HepG2 (cell line): Measurements from ENCODE around the gene KCNH6. TPM values are rescaled to one million over a fixed set of nuclear protein-coding genes. Genes with fewer than 3 reads are reported as not detected.

Experiments
- ATAC-seq: fragments of 200-7000 bp; cut with Tn5 transposase; 3 replicates; pipeline ENCODE4 v1.9.1; 2020; ENCODE audit warnings: mild to moderate bottlenecking, moderate library complexity
- BruUV-seq: library from RNA; stranded (reverse); fragments of 400-500 nt; replicated peaks from 2 replicates; lab custom pipeline; 2021; lab: Mats Ljungman, UMichigan
- CTCF ChIA-PET: fragments of 300-600 bp; formaldehyde crosslinking; extraction: SDS; loops from one replicate; lab custom pipeline; 2021; ENCODE audit warnings: low total read pairs, inconsistent platforms, low intra/inter-chr PET ratio; lab: Yijun Ruan, JAX
- POLR2A ChIA-PET: fragments of 350-600 bp; sonication (Branson Sonifier 250); formaldehyde crosslinking; loops from one replicate; lab custom pipeline; 2020; ENCODE audit warnings: antibody characterized with exemption, inconsistent platforms; lab: Yijun Ruan, JAX
- DNase-seq: peaks from one replicate; pipeline ENCODE4 v3.0.0-alpha.2; 2015; ENCODE audit warnings: low spot score
- FAIRE-seq: peaks from 3 replicates; lab custom pipeline; 2011; peaks lifted over from hg19 to GRCh38; lab: Jason Lieb, UNC
- H2AFZ ChIP-seq: one replicate; pipeline ENCODE4 v1.6.1; 2011; ENCODE audit warnings: low read length, inconsistent platforms
- H3K27ac ChIP-seq: fragments of 300-600 bp; 3 replicates; pipeline ENCODE4 v1.8.0; 2011; ENCODE audit warnings: mixed run types, mild to moderate bottlenecking, mixed read lengths, low read length, inconsistent platforms; ENCODE audit not compliant: insufficient read depth; ENCODE audit errors: extremely low read length
- H3K27me3 ChIP-seq, 2 experiments: fragments of 200-600 bp in 1 of 2; 2 replicates in 1 of 2; 3 replicates in 1 of 2; pipeline versions ENCODE4 v1.6.0 to v1.8.0; 2011; ENCODE audit warnings: low read length in 2 of 2, mild to moderate bottlenecking in 2 of 2, moderate library complexity in 2 of 2, inconsistent platforms in 1 of 2; ENCODE audit not compliant: insufficient read depth in 2 of 2, control insufficient read depth in 1 of 2
- H3K36me3 ChIP-seq, 2 experiments: fragments of 200-600 bp in 1 of 2; replicated peaks in 1 of 2; 2 replicates in 1 of 2; 3 replicates in 1 of 2; pipeline versions ENCODE4 v1.5.1 to v1.8.0; 2011; ENCODE audit warnings: low read length in 2 of 2, inconsistent platforms in 1 of 2; ENCODE audit not compliant: insufficient read depth in 2 of 2, control insufficient read depth in 1 of 2
- H3K4me1 ChIP-seq: 2 replicates; pipeline ENCODE4 v1.5.1; 2012; ENCODE audit warnings: low read length, inconsistent platforms; ENCODE audit not compliant: insufficient read depth
- H3K4me2 ChIP-seq: 2 replicates; pipeline ENCODE4 v1.6.0; 2011; ENCODE audit warnings: low read depth, low read length, inconsistent platforms
- H3K4me3 ChIP-seq, 3 experiments: fragments of 200-600 bp in 1 of 3; sonication (generic), shearing (Covaris generic) in 1 of 3; replicated peaks in 1 of 3; 2 replicates each; pipeline ENCODE4 v1.5.1; 2011 to 2016; ENCODE audit warnings: low read length in 3 of 3, inconsistent platforms in 2 of 3, low read depth in 2 of 3, mild to moderate bottlenecking in 2 of 3, control low read depth in 1 of 3, mixed read lengths in 1 of 3; ENCODE audit not compliant: insufficient read depth in 1 of 3
- H3K79me2 ChIP-seq: one replicate; pipeline ENCODE4 v1.6.1; 2011; ENCODE audit warnings: low read length, inconsistent platforms; ENCODE audit not compliant: insufficient read depth
- H3K9ac ChIP-seq: 2 replicates; pipeline ENCODE4 v1.6.0; 2011; ENCODE audit warnings: mild to moderate bottlenecking, low read depth, low read length, inconsistent platforms; ENCODE audit not compliant: insufficient read depth
- H3K9me3 ChIP-seq: 2 replicates; pipeline ENCODE4 v1.5.1; 2012; ENCODE audit warnings: mild to moderate bottlenecking, low read length
- H4K20me1 ChIP-seq: 2 replicates; pipeline ENCODE4 v1.6.0; 2011; ENCODE audit warnings: inconsistent platforms, mild to moderate bottlenecking, low read length, moderate library complexity; ENCODE audit not compliant: insufficient read depth
- HMGXB4 ChIP-seq, 2 experiments: sonication (generic) in 1 of 2; formaldehyde crosslinking in 1 of 2; IDR thresholded peaks; 2 replicates each; pipeline versions ENCODE4 v1.4.0 to v1.6.1; 2018 to 2020; ENCODE audit warnings: missing genetic modification reagents in 2 of 2, borderline replicate concordance in 1 of 2, low read depth in 1 of 2, mild to moderate bottlenecking in 1 of 2, missing biosample characterization in 1 of 2
- HOXA3 ChIP-seq: sonication (generic); formaldehyde crosslinking; IDR thresholded peaks from 2 replicates; pipeline ENCODE4 v1.5.0; 2020; ENCODE audit warnings: missing genetic modification reagents
- KDM2A ChIP-seq: sonication (generic); formaldehyde crosslinking; IDR thresholded peaks from 2 replicates; pipeline ENCODE4 v1.4.0; 2020; ENCODE audit warnings: low read depth, missing genetic modification reagents, borderline replicate concordance
- MIER2 ChIP-seq: IDR thresholded peaks from 2 replicates; pipeline ENCODE4 v1.6.1; 2016; ENCODE audit warnings: missing biosample characterization, missing genetic modification reagents
- MTF2 ChIP-seq: sonication (generic); formaldehyde crosslinking; IDR thresholded peaks from 2 replicates; pipeline ENCODE4 v1.5.0; 2020; ENCODE audit warnings: missing genetic modification reagents, borderline replicate concordance
- NFAT5 ChIP-seq: sonication (generic); formaldehyde crosslinking; IDR thresholded peaks from 2 replicates; pipeline ENCODE4 v1.4.0; 2020; ENCODE audit warnings: missing genetic modification reagents
- RXRA ChIP-seq: sonication (generic); formaldehyde crosslinking; IDR thresholded peaks from 2 replicates; pipeline ENCODE4 v1.5.1; 2020; ENCODE audit warnings: missing genetic modification reagents
- SIN3B ChIP-seq: fragments of 150-350 bp; IDR thresholded peaks from 2 replicates; pipeline ENCODE4 v1.6.1; 2014; ENCODE audit warnings: low read length
- SOX6 ChIP-seq, 2 experiments: fragments of 450-650 bp in 1 of 2; sonication (generic) in 1 of 2; formaldehyde crosslinking in 1 of 2; IDR thresholded peaks; 2 replicates each; pipeline versions ENCODE4 v1.4.0 to v1.6.1; 2017 to 2020; ENCODE audit warnings: antibody characterized with exemption in 1 of 2, mild to moderate bottlenecking in 1 of 2, missing genetic modification reagents in 1 of 2
- ZMYM3 ChIP-seq: sonication (generic); formaldehyde crosslinking; IDR thresholded peaks from 2 replicates; pipeline ENCODE4 v1.5.1; 2020; ENCODE audit warnings: mild to moderate bottlenecking, missing genetic modification reagents
- ZNF614 ChIP-seq: IDR thresholded peaks from 2 replicates; pipeline ENCODE4 v1.6.1; 2018; ENCODE audit warnings: missing biosample characterization, missing genetic modification reagents, inconsistent platforms, borderline replicate concordance
- ZNF782 ChIP-seq: sonication (generic); formaldehyde crosslinking; IDR thresholded peaks from 2 replicates; pipeline ENCODE4 v1.4.0; 2020; ENCODE audit warnings: missing genetic modification reagents, mild to moderate bottlenecking, borderline replicate concordance
- WGBS: methylation state at CpG from one replicate; pipeline ENCODE4 v1.1.6; 2017; ENCODE audit warnings: low lambda C conversion rate; 5-methylcytosine and 5-hydroxymethylcytosine counted together
- in situ Hi-C: cut with HindIII; loops from 2 replicates; pipeline ENCODE4 v1.10.0; 2017; ENCODE audit warnings: low pct_unique_long_range_greater_than_20kb; ENCODE audit not compliant: extremely low pct_ligation_motif_present
- intact Hi-C: fragments of 100-400 bp; cut with micrococcal nuclease; formaldehyde crosslinking; loops from one replicate; pipeline ENCODE4 v1.10.0; 2022; ENCODE audit not compliant: unreplicated experiment
- polyA plus RNA-seq, 8 experiments: library from polyadenylated mRNA; depleted of rRNA in 3 of 8; stranded (reverse) in 7 of 8; unstranded in 1 of 8; fragments of >200 nt; fragmentation: Illumina TruSeq in 4 of 8; extraction: Trizol in 4 of 8; gene quantifications; 2 replicates each; pipeline versions ENCODE4 v1.2.1 to v1.2.3, GENCODE V29; 2011 to 2016; ENCODE audit warnings: low read depth in 4 of 8, missing spikeins in 1 of 8, mixed read lengths in 1 of 8; ENCODE audit not compliant: insufficient read depth in 1 of 8
- total RNA-seq, 5 experiments: library from RNA; depleted of rRNA; stranded (reverse); fragments of >200 nt; fragmentation: Illumina TruSeq; extraction: Trizol; gene quantifications; 2 replicates each; pipeline ENCODE4 v1.2.3, GENCODE V29; 2016; ENCODE audit warnings: low read depth in 1 of 5

Gene KCNH6
- total and polyA plus RNA-seq, 2 of the 13 experiments (the other 11 are each of a cell fraction or from before 2014, with no cell fraction given) = 0.05 to 0.18 TPM

GRCh38 chr17:63496663-63497400 lies 26.3 kb upstream of the KCNH6 start (continued):
- no peak for TF ChIP-seq NFAT5 (CRISPR knock-in tag)

- no peak overlapping the region for H3K9ac ChIP-seq
- no peak overlapping the region for H3K27ac ChIP-seq
- peak overlapping the region in 1 of 3 experiments; percentile 45; a peak in 1 of 6 replicates for H3K4me3 ChIP-seq
- FAIRE-seq (peak; percentile 15), DNase-seq (peak; percentile 62), ATAC-seq (peak; percentile 86)
- H2AFZ ChIP-seq = no peak overlapping the region
- 54% methylated on average over 12 of the region's 16 CpGs for WGBS
- intact Hi-C loops = no loop called here
- no peaks in the 10 kb centered on the region for H3K79me2 ChIP-seq
- H3K36me3 ChIP-seq = no peaks in the 10 kb centered on the region
- BruUV-seq = no TSS peak
- no peaks in the 10 kb centered on the region for H3K9me3 ChIP-seq
- H3K4me2 ChIP-seq = peak overlapping the region; percentile 66
- H3K27me3 ChIP-seq = peaks cover 7 to 51% of the 10 kb centered on the region in 2 experiments; a peak in 4 of 5 replicates
- H3K4me1 ChIP-seq = peaks cover 31% of the 10 kb centered on the region
- POLR2A ChIA-PET = no interaction called here
- H4K20me1 ChIP-seq = no peaks in the 10 kb centered on the region
- CTCF ChIA-PET = interaction anchor here (0.7 kb wide), 1 partner anchor 126 kb away, joined by 3 read pairs; no protein-coding TSS in a partner anchor
- in situ Hi-C loops = no loop called here
- TF ChIP-seq RXRA (CRISPR knock-in tag) (0 out of 2 replicates have a peak, but pooled peaks have one; percentile 23), MTF2 (CRISPR knock-in tag) (peak; percentile 27; the same call in 1 of the 2 replicates), SOX6 (IDR thresholded peaks at IDR 0.05) (no peak), SOX6 (CRISPR knock-in tag; IDR thresholded peaks at IDR 0.05) (peak; percentile 29; the same call in 1 of the 2 replicates), HOXA3 (CRISPR knock-in tag) (peak; percentile 1; the same call in 1 of the 2 replicates), KDM2A (CRISPR knock-in tag) (0 out of 2 replicates have a peak, but pooled peaks have one; percentile 18), HMGXB4 (CRISPR knock-in tag; IDR thresholded peaks at IDR 0.05; ENCODE audit: borderline replicate concordance in 1 of 2, low read depth in 1 of 2) (peak; percentile 45 to 61; a peak in 2 of 4 replicates), ZMYM3 (CRISPR knock-in tag) (0 out of 2 replicates have a peak, but pooled peaks have one; percentile 29), SIN3B (no peak), MIER2 (CRISPR knock-in tag) (0 out of 2 replicates have a peak, but pooled peaks have one; percentile 17), ZNF614 (CRISPR knock-in tag) (0 out of 2 replicates have a peak, but pooled peaks have one; percentile 17), ZNF782 (CRISPR knock-in tag) (0 out of 2 replicates have a peak, but pooled peaks have one; percentile 53)
Observed at GRCh38 chr17:63497708-63498483, 25.3 kb upstream of the KCNH6 start.
